ENCODE results near the gene WASF3.

WASF3 gene

GRCh38 chr13:26548205-26548765 is 9.2 kb upstream of the WASF3 start:
- no peak for DNase-seq

- DNase-seq, result no peak
These were observed 7.8 kb upstream of the WASF3 start for GRCh38 chr13:26549713-26550112.

DNA sequence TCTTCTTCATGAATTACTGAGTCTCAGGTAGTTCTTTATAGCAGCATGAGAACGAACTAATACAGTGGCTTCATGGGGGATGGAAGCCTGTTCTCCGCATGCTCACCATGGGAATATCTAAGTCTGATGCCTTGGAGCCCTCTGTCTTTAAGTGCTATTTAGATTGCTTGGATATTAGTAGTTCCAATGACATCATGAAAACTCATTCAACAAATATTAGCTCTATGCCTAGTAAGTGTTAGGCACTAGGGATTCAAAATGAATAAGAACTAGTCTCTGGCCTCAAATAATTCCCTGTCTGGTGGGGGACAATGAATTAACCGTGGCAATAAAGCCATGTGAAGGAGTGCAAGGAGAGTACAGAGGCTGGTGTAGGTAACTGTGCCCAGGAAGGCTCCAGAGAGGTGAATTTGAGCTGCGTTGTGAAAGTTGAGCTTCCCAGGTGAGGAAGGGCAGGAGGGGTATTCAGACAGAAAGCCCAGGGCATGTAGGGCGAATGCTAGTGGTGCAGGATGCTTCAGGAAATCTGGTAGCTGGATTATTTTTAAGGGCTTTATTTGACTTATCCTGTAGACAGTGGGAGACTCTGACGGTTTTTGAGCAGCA is 6.1 kb upstream of the WASF3 start:
- no peak for DNase-seq

DNA sequence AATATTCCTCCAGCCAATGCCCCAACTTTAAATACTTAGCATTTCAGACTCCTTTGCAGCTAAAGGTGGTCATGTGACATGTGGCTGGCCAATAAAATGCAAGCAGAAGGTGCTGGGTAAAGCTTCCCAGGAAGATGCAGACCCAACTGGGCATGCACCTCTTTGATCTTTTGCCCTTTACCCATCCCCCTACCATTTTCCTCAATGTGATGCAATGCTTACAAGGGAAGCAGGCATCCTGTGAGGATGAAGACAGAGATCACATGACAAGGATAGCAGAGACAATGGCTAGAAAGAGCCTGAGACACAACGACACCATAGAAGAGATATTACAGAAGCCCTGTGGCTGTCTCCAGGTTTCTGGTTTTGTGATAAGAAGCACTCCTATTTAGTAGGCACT is 2.1 kb upstream of the WASF3 start:
- no peak for DNase-seq

GRCh38 chr13:26557051-26557392 is 461 bp upstream of the WASF3 start:
- DNase-seq, result no peak

GRCh38 chr13:26558074-26558805 is 757 bp downstream of the WASF3 start:
- DNase-seq, result peak; percentile 28

- DNase-seq, result peak; percentile 24
These were observed 1.5 kb downstream of the WASF3 start for GRCh38 chr13:26558987-26559386.

- DNase-seq, result no peak
These were observed 3.0 kb downstream of the WASF3 start for GRCh38 chr13:26560456-26560855.

GRCh38 chr13:26561067-26561466 is 3.6 kb downstream of the WASF3 start:
- DNase-seq, result peak; percentile 26

GRCh38 chr13:26561651-26562511 is 4.4 kb downstream of the WASF3 start:
- peak; percentile 80 for DNase-seq

GRCh38 chr13:26562512-26562890 is 5.0 kb downstream of the WASF3 start:
- DNase-seq, result peak; percentile 41

DNA sequence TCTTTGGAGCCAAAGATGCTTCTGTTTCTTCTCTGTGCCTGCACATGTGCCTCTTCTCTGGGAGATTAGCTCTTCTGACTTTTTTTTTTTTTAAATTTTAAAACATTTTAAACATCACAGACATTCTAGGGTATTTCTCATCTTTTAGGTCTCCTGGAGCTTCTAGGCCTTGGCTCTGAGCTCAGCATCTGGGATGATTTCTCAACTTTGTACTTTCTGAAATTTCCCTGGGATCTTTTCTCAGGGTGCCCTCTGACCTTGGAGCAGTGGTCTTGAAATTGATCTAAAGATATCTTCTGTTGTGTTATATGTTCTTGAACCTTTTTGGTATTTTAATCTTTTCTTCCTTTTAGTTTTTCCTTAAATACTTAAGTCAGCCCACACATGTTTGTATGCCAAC is 6.2 kb downstream of the WASF3 start:
- no peak for DNase-seq

GRCh38 chr13:26568132-26568815 is 10.8 kb downstream of the WASF3 start:
- no peak for DNase-seq

- DNase-seq, result no peak
These were observed 14.0 kb downstream of the WASF3 start for GRCh38 chr13:26571518-26571917.

DNA sequence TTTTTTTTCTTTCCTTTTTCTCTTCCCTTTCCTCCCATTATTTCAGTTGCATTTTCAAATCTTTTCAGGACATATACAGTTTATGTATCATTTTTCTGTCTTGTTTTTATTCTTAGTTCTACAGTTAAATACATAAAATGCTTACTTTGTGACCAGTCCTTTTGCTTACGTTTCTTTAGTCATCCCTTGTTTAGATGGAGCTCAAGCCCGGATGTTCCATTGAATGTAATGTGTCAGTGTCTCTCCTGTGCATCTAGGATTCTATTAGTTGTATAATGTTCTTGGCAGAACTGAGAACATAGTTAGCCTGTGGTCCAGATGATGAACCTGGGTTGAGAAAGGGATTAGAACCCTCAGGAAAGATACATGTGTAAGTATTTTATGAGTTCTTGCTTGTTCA is 17.8 kb downstream of the WASF3 start:
- DNase-seq, result no peak

DNA sequence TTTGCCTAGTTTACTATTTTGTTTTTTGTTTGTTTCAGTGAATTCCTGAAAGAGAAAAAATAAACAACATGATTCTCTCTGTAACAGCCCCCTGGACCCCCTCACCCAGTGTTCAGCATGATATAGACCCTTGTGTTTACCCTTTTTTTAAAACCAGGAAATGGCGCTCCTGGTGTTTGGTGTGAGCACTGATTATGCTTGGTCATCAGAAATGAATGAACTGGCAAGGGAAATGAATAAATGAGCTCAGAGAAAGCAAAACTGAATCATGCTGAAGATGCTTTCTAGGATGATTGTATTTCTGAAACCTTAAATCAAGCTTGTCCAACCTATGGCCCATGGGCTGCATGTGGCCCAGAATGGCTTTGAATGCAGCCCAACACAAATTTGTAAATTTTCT is 22.1 kb downstream of the WASF3 start:
- no peak for DNase-seq

DNA sequence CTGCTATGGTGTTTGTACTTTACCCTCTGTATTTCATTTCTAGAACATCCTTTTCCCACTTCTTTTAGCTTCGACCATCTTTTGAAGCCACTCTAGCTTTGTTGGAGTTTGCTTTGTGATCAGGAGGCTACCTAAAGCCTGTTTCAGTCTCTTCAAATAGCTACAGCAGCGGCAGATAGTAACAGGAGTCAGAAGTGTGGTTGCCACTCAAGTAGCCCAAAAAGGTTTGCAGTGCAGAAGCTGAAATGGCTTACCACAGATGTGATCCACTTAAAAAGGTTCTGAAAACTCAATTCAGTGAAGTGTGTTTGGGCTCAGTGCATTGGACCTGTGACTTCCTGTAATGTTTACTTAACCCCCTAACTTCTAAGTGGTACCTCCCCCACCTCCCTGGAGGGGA is 26.2 kb downstream of the WASF3 start:
- DNase-seq, result no peak

- peak; percentile 90 for DNase-seq
These were observed 27.2 kb downstream of the WASF3 start for GRCh38 chr13:26584713-26585112.

GRCh38 chr13:26585136-26585535 is 27.7 kb downstream of the WASF3 start:
- no peak for DNase-seq

GRCh38 chr13:26587251-26587650 is 29.8 kb downstream of the WASF3 start:
- DNase-seq, result no peak

- DNase-seq, result no peak
These were observed 31.7 kb downstream of the WASF3 start for GRCh38 chr13:26589226-26589625.

- peak; percentile 42 for DNase-seq
These were observed 32.3 kb downstream of the WASF3 start for GRCh38 chr13:26589754-26590153.

DNA sequence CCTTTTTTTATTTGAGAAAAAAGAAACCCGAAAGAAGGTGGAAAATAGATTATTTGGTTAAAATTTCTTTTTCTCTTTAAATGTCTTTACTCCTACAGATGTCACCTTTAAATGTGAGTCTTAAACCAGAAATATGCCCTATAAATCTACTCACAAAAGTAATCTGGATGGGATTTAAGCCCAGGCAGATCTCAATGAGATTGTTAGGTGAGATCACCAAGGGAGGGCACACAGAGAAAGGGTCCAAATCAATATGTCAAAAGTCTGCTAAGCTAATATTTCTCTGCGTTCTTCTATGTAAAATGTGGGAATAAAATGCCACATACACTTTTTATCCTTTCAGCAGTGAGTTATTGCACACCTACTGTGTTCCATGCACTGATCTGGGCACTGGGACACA is 32.9 kb downstream of the WASF3 start:
- no peak for DNase-seq

Data from EL (cell line).